ENCODE measurements around the gene SCN1A.

The SCN1A gene

DNA sequence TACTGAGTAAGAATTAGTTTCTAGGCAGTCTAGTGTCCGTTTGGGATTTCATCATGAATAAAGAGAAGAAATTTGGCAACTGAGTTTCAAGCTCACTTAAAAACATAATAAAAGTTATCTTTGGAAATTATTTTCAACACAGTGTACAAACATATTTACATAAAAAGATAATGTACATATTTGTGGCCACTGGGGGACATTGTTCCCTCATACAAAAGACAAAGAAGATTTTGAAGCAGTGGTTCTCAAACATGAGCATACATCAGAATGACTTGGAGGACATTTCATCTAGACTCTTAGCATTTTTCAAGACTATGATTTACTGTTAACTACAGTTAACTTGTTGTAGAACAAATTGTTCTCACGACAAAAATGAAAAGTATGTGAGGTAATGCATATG is 158.6 kb downstream of the SCN1A start:
- no peak for DNase-seq

DNA sequence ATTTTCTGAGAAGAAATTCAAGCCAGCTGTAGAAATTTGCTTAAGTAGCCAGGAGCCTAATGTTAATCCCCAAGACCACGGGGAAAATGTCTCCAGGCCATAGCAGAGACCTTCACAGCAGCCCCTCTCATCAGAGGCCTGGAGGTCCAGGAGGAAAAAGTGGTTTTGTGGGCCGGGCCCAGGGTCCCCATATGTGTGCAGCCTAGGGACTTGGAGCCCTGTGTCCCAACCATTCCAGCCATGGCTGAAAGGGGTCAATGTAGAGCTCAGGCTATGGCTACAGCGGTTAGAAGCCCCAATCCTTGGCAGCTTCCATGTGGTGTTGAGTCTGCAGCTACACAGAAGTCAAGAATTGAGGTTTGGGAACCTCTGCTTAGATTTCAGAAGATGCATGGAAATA is 160.1 kb downstream of the SCN1A start:
- DNase-seq: no peak

- no peak for DNase-seq
Measured at GRCh38 chr2:165961818-165962217, 166.0 kb downstream of the SCN1A start.

DNA sequence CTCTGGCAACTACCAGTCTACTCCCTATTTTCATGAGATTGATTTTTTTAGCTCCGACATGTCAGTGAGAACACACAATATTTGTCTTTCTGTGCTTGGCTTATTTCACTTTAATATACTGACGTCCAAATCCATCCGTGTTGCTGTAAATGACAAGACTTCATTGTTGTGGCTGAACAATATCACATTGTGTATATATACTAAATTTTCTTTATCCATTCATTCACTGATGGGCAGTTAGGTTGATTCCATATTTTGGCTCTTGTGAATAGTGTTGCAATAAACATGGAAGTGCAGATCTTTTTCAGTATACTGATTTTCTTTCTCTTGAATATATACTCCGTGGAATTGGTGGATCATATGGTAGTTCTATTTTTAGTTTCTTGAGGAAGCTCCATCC is 168.4 kb downstream of the SCN1A start:
- no peak for DNase-seq

DNA sequence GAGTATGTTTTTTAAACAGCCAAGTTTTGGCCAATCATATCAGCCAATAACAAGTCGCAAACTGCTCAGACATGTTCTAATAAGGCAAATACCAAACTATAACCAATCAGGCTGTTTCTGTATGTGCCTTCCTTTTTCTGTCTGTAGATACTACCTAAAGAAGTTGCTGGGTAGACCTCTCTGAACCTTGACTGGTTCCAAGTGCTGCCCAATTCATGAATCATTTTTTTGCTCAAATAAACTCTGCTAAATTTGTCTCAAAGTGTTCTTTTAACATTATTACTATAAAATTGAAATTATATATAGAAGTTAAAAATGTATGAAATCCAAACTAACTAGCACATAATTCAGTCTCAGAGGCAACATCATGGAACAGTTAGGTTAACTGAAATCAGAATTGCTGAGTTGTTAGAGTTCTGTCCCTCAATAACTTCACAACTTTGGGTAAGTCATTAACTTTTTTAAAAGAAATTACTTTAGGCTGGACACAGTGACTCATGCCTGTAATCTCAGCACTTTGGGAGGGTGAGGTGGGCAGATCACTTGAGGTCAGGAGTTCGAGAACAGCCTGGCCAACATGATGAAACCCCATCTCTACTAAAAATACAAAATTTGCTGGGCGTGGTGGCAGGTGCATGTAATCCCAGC is 169.4 kb downstream of the SCN1A start:
- no peak for DNase-seq

GRCh38 chr2:165957030-165957675 is 170.7 kb downstream of the SCN1A start:
- DNase-seq: no peak

- peak; percentile 93 to 98 for DNase-seq
Measured at GRCh38 chr2:165953655-165954606, 173.9 kb downstream of the SCN1A start, which contains the start of gene TTC21B. Gene TTC21B (minus strand): TSS chr2:165953776. CDS start chr2:165953705, 71 bp downstream.

GRCh38 chr2:165953306-165953654 is 174.5 kb downstream of the SCN1A start:
- peak; percentile 49 to 84 for DNase-seq

DNA sequence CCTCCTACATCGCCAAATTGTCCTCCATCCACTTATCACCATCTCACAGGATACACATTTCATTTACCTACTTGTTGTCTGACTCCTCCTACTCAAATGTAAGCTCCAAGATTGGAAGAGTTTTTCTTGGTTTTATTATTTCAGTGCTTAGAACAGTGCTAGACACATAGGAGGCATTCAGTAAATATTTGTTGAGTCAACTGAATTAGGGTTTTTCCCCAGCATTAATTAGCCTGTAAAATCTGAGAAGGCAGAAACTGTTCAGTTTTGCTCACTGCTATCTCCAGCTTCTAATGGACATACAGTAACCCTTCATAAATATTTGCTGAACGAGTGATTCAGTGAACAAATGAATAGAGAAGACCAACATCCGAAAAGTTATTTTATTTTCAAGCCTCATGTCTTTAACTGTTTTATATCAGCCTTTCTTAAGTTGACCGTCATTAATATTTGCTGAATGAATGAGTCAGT is 175.0 kb downstream of the SCN1A start:
- no peak for DNase-seq

DNA sequence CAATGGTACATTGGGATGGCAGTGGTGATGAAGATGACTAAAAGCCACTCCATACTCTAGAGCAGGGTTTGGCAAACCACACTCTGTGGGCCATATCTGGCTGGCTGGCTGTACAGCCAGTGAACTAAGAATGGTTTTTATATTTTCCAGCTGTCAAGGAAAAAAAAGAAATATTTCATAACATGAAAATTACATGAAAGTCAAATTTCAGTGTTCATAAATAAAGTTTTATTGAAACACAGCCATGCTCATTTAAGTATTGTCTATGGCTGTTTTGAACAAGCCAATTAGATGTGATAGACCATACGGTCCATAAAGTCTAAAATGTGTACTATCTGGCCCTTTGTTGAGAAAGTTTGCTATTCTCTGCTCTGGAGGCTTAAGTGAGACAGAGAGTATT is 175.7 kb downstream of the SCN1A start:
- no peak for DNase-seq

GRCh38 chr2:165950438-165950837 is 177.4 kb downstream of the SCN1A start:
- no peak for DNase-seq

DNA sequence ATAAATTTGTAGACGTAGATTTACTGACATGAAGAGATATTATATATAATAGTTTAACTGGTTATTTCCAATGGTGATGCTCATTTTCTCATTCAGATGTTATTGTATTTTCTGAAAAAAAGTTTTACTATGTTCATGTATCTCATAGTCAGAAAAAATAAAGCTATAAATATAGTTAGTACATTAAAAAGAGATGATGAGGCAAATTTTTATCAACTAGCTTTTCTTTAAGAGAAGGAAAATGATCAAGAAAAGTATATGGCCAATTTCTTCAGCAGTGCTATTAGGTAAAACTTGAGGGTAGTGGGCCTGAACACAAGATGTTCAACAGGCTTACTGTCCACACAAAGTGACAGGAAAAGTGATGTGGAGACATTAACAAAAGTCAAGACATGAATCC is 186.0 kb downstream of the SCN1A start:
- DNase-seq: no peak

GRCh38 chr2:165938237-165938636 is 189.6 kb downstream of the SCN1A start:
- no peak for DNase-seq

Measured in NCI-H187 (cell line).